IMR-90 (cell line): Measurements from ENCODE around the gene PRKD2. TPM values are rescaled to one million over a fixed set of nuclear protein-coding genes. Genes with fewer than 3 reads are reported as not detected.

Experiments used
- ATAC-seq: fragments of 200-7000 bp; cut with Tn5 transposase; 2 replicates; pipeline ENCODE4 v1.9.1; 2020; ENCODE audit warnings: low read depth, mild to moderate bottlenecking, moderate library complexity
- BruUV-seq: library from RNA; stranded (reverse); fragments of 400-500 nt; replicated peaks from 2 replicates; lab custom pipeline; 2021; lab: Mats Ljungman, UMichigan
- CTCF ChIA-PET: fragments of 300-600 bp; formaldehyde crosslinking; extraction: SDS; loops from one replicate; lab custom pipeline; 2021; ENCODE audit warnings: antibody characterized with exemption; lab: Yijun Ruan, JAX
- POLR2A ChIA-PET: fragments of 300-600 bp; sonication (Branson Sonifier 250); formaldehyde crosslinking; loops from one replicate; lab custom pipeline; 2022; ENCODE audit warnings: antibody characterized with exemption; ENCODE audit not compliant: unreplicated experiment; lab: Charles Lee
- DNase-seq: peaks from one replicate; pipeline ENCODE4 v3.0.0; 2013
- H2AFZ ChIP-seq: replicated peaks from 2 replicates; pipeline ENCODE3; 2013; ENCODE audit warnings: low read length, mild to moderate bottlenecking; ENCODE audit not compliant: poor library complexity
- H2AK5ac ChIP-seq: 2 replicates; pipeline ENCODE4 v1.6.1; 2013; ENCODE audit warnings: low read depth, low read length, inconsistent platforms
- H2AK9ac ChIP-seq: replicated peaks from 2 replicates; pipeline ENCODE3; 2013; ENCODE audit warnings: mild to moderate bottlenecking, low read depth, low read length, moderate library complexity; ENCODE audit not compliant: poor library complexity
- H2BK120ac ChIP-seq: 2 replicates; pipeline ENCODE4 v1.6.1; 2013; ENCODE audit warnings: low read depth, low read length, inconsistent platforms
- H2BK15ac ChIP-seq: 3 replicates; pipeline ENCODE4 v1.6.1; 2013; ENCODE audit warnings: low read depth, low read length, inconsistent platforms
- H2BK20ac ChIP-seq: 2 replicates; pipeline ENCODE4 v1.6.1; 2013; ENCODE audit warnings: low read depth, mild to moderate bottlenecking, inconsistent platforms, low read length, moderate library complexity
- H2BK5ac ChIP-seq: 2 replicates; pipeline ENCODE4 v1.6.1; 2013; ENCODE audit warnings: mild to moderate bottlenecking, low read depth, low read length, inconsistent platforms; ENCODE audit not compliant: poor library complexity, severe bottlenecking
- H3K14ac ChIP-seq: replicated peaks from 2 replicates; pipeline ENCODE4 v1.6.1; 2013; ENCODE audit warnings: low read depth, low read length, inconsistent platforms
- H3K18ac ChIP-seq: 2 replicates; pipeline ENCODE4 v1.6.1; 2013; ENCODE audit warnings: low read depth, low read length, control low read depth
- H3K23ac ChIP-seq: 2 replicates; pipeline ENCODE4 v1.6.1; 2013; ENCODE audit warnings: low read depth, low read length, inconsistent platforms
- H3K27ac ChIP-seq: 2 replicates; pipeline ENCODE4 v1.5.1; 2013; ENCODE audit warnings: mild to moderate bottlenecking, control low read depth, low read length; ENCODE audit not compliant: insufficient read depth
- H3K27me3 ChIP-seq: 2 replicates; pipeline ENCODE4 v1.6.1; 2013; ENCODE audit warnings: low read length; ENCODE audit not compliant: control insufficient read depth, insufficient read depth
- H3K36me3 ChIP-seq: 2 replicates; pipeline ENCODE4 v1.6.1; 2013; ENCODE audit warnings: low read length, mixed read lengths; ENCODE audit not compliant: control insufficient read depth, insufficient read depth
- H3K4ac ChIP-seq: 2 replicates; pipeline ENCODE4 v1.6.1; 2013; ENCODE audit warnings: low read depth, low read length, inconsistent platforms
- H3K4me1 ChIP-seq: 2 replicates; pipeline ENCODE4 v1.6.1; 2013; ENCODE audit warnings: low read length, mixed read lengths; ENCODE audit not compliant: control insufficient read depth, insufficient read depth
- H3K4me2 ChIP-seq: 2 replicates; pipeline ENCODE4 v1.6.1; 2013; ENCODE audit warnings: low read depth, mild to moderate bottlenecking, control low read depth, low read length, moderate library complexity
- H3K4me3 ChIP-seq: 2 replicates; pipeline ENCODE4 v1.5.1; 2013; ENCODE audit warnings: low read depth, mild to moderate bottlenecking, control low read depth, low read length, moderate library complexity; ENCODE audit not compliant: insufficient read depth
- H3K56ac ChIP-seq: 2 replicates; pipeline ENCODE4 v1.6.1; 2013; ENCODE audit warnings: low read length, inconsistent platforms; ENCODE audit not compliant: insufficient read depth; ENCODE audit errors: extremely low read depth
- H3K79me1 ChIP-seq, 2 experiments: 2 replicates each; pipeline ENCODE4 v1.6.1; 2013; ENCODE audit warnings: low read length in 2 of 2, inconsistent platforms in 1 of 2, low read depth in 1 of 2
- H3K9ac ChIP-seq: 2 replicates; pipeline ENCODE4 v1.6.1; 2013; ENCODE audit warnings: low read depth, low read length, control low read depth
- H3K9me1 ChIP-seq: 2 replicates; pipeline ENCODE4 v1.6.1; 2013; ENCODE audit warnings: low read length, inconsistent platforms; ENCODE audit not compliant: insufficient read depth
- H3K9me3 ChIP-seq: 2 replicates; pipeline ENCODE4 v1.6.1; 2013; ENCODE audit warnings: low read length; ENCODE audit not compliant: control insufficient read depth, insufficient read depth
- H4K20me1 ChIP-seq: 2 replicates; pipeline ENCODE4 v1.6.1; 2013; ENCODE audit warnings: low read length, inconsistent platforms; ENCODE audit not compliant: insufficient read depth
- H4K5ac ChIP-seq: 2 replicates; pipeline ENCODE4 v1.6.1; 2013; ENCODE audit warnings: mild to moderate bottlenecking, low read depth, low read length, control low read depth
- H4K8ac ChIP-seq, 2 experiments: 2 replicates each; pipeline ENCODE4 v1.6.1; 2013; ENCODE audit warnings: low read depth in 2 of 2, low read length in 2 of 2, control low read depth in 1 of 2, inconsistent platforms in 1 of 2
- H4K91ac ChIP-seq: 2 replicates; pipeline ENCODE4 v1.6.1; 2013; ENCODE audit warnings: low read depth, low read length, inconsistent platforms; ENCODE audit not compliant: insufficient read depth
- BHLHE40 ChIP-seq: fragments of 150-350 bp; IDR thresholded peaks from 2 replicates; pipeline ENCODE4 v1.6.1; 2016; ENCODE audit warnings: mild to moderate bottlenecking, low read depth, low read length
- CEBPB ChIP-seq: IDR thresholded peaks from 2 replicates; pipeline ENCODE4 v1.6.1; 2012; ENCODE audit warnings: low read depth, low read length, improper control_type of control experiment
- ELK1 ChIP-seq: fragments of 150-350 bp; IDR thresholded peaks from 2 replicates; pipeline ENCODE4 v1.6.1; 2016; ENCODE audit warnings: low read depth, mild to moderate bottlenecking, low read length, moderate library complexity, borderline replicate concordance
- MAFK ChIP-seq: IDR thresholded peaks from 2 replicates; pipeline ENCODE4 v1.6.1; 2012; ENCODE audit warnings: low read depth, low read length, improper control_type of control experiment
- MXI1 ChIP-seq: IDR thresholded peaks from 2 replicates; pipeline ENCODE4 v1.6.1; 2012; ENCODE audit warnings: low read depth, mild to moderate bottlenecking, low read length, moderate library complexity, borderline replicate concordance
- NFE2L2 ChIP-seq: fragments of 150-350 bp; IDR thresholded peaks from 2 replicates; pipeline ENCODE4 v1.6.1; 2016; ENCODE audit warnings: low read depth, mild to moderate bottlenecking, low read length
- RAD21 ChIP-seq: IDR thresholded peaks from 2 replicates; pipeline ENCODE4 v1.6.1; 2012; ENCODE audit warnings: low read length, improper control_type of control experiment
- RCOR1 ChIP-seq: IDR thresholded peaks from 2 replicates; pipeline ENCODE4 v1.6.1; 2012; ENCODE audit warnings: mild to moderate bottlenecking, low read length, improper control_type of control experiment; ENCODE audit not compliant: insufficient replicate concordance
- SMC3 ChIP-seq: fragments of 150-350 bp; IDR thresholded peaks from 2 replicates; pipeline ENCODE4 v1.6.1; 2016; ENCODE audit warnings: low read depth, mild to moderate bottlenecking, antibody characterized with exemption, low read length, moderate library complexity
- USF2 ChIP-seq: fragments of 150-350 bp; IDR thresholded peaks from 2 replicates; pipeline ENCODE4 v1.6.1; 2017; ENCODE audit warnings: mild to moderate bottlenecking, antibody characterized with exemption, low read length, low read depth
- WGBS, 2 experiments: methylation state at CpG; one replicate each; pipeline versions ENCODE4 v1.1.5 to v1.1.7; 2013; ENCODE audit warnings: missing lambda C conversion rate in 2 of 2; ENCODE audit not compliant: insufficient read length in 1 of 2; ENCODE audit errors: extremely low coverage in 2 of 2; 5-methylcytosine and 5-hydroxymethylcytosine counted together
- dilution Hi-C: fragments of 300-500 bp; cut with HindIII; formaldehyde crosslinking; loops from one replicate; pipeline ENCODE4 v1.14.3; 2018; ENCODE audit warnings: low sequenced_read_pairs; ENCODE audit not compliant: unreplicated experiment
- in situ Hi-C: fragments of 300-500 bp; cut with MboI; formaldehyde crosslinking; loops from 3 replicates; pipeline ENCODE4 v1.14.3; 2019; ENCODE audit warnings: low sequenced_read_pairs, inconsistent platforms, mixed read lengths
- intact Hi-C: fragments of 100-400 bp; cut with micrococcal nuclease; formaldehyde crosslinking; loops from 2 replicates; pipeline ENCODE4 v1.10.0; 2022
- polyA plus RNA-seq, 3 experiments: library from polyadenylated mRNA; depleted of rRNA; stranded (reverse); fragments of >200 nt; gene quantifications; 2 replicates each; pipeline ENCODE4 v1.2.3, GENCODE V29; 2012; ENCODE audit warnings: low replicate concordance in 1 of 3
- total RNA-seq: library from RNA; depleted of rRNA; stranded (reverse); fragments of >200 nt; gene quantifications from 2 replicates; pipeline ENCODE4 v1.2.3, GENCODE V29; 2012

The PRKD2 gene
- total and polyA plus RNA-seq, 2 of the 4 experiments (the other 2 are of a cell fraction), result 9.9 to 19.6 TPM

- H3K14ac ChIP-seq, result peak overlapping the region; percentile 11
- H3K27ac ChIP-seq, result peak overlapping the region; percentile 60
- no peak overlapping the region for H3K56ac ChIP-seq
- no peak overlapping the region for H3K9ac ChIP-seq
- dilution Hi-C loops, result no loop called here
- H3K4ac ChIP-seq, result peak overlapping the region; percentile 96
- peak overlapping the region; percentile 59 for H2BK5ac ChIP-seq
- TF ChIP-seq ELK1 (no peak), SMC3 (no peak), MAFK (no peak), MXI1 (no peak), BHLHE40 (no peak), RAD21 (no peak), CEBPB (no peak), RCOR1 (no peak), USF2 (no peak), NFE2L2 (no peak)
- no peaks in the 10 kb centered on the region for H3K9me3 ChIP-seq
- H2AK5ac ChIP-seq, result peak overlapping the region; percentile 80
- H4K5ac ChIP-seq, result peak overlapping the region; percentile 63; the same call in 1 of the 2 replicates
- intact Hi-C loops, result no loop called here
- peak overlapping the region; percentile 65 for H3K18ac ChIP-seq
- H2BK15ac ChIP-seq, result peak overlapping the region; percentile 99; the same call in 2 of the 3 replicates
- H4K8ac ChIP-seq, result peak overlapping the region; percentile 23 to 98; a peak in 3 of 4 replicates
- WGBS, 2 experiments, result 72% methylated on average over 2 of the region's 12 CpGs; no CpG with 5 or more reads in 1 of the 2 experiments
- ChIA-PET CTCF (no interaction called here), POLR2A (no interaction called here)
- H4K91ac ChIP-seq, result peak overlapping the region; percentile 79
- peaks cover 29% of the 10 kb centered on the region for H3K4me1 ChIP-seq
- peak overlapping the region; percentile 98 for H2AK9ac ChIP-seq
- no TSS peak for BruUV-seq
- ATAC-seq, result no peak
- 0 out of 2 replicates have a peak, but pooled peaks cover under 1% of the 10 kb centered on the region for H4K20me1 ChIP-seq
- peak overlapping the region; percentile 18; the same call in 1 of the 2 replicates for H2BK20ac ChIP-seq
- in situ Hi-C loops, result no loop called here
- H3K4me2 ChIP-seq, result no peak overlapping the region
- no peaks in the 10 kb centered on the region for H3K27me3 ChIP-seq
- H3K79me1 ChIP-seq, result peaks cover 0 to 23% of the 10 kb centered on the region in 2 experiments; a peak in 1 of 4 replicates
- H3K4me3 ChIP-seq, result no peak overlapping the region
- DNase-seq, result no peak
- H2AFZ ChIP-seq, result peak overlapping the region; percentile 96
- no peaks in the 10 kb centered on the region for H3K36me3 ChIP-seq
- H3K9me1 ChIP-seq, result peaks cover 14% of the 10 kb centered on the region
- H2BK120ac ChIP-seq, result peak overlapping the region; percentile 94
- peak overlapping the region; percentile 20; the same call in 1 of the 2 replicates for H3K23ac ChIP-seq
Observed at GRCh38 chr19:46625731-46626130, 91.2 kb downstream of the PRKD2 start.
